GM13976 (cell line): ENCODE results near the gene RNF126.
"Not testable (repeated sequence)": the region's sequence is repeated elsewhere in the genome, so short reads cannot be mapped to it uniquely, and the experiment has no call there.

ENCODE experiments used
- DNase-seq: peaks from one replicate; pipeline ENCODE4 v3.0.0; 2012; ENCODE audit warnings: low spot score
- CTCF ChIP-seq: IDR thresholded peaks from 2 replicates; pipeline ENCODE4 v1.5.1; 2012; ENCODE audit warnings: borderline replicate concordance, mild to moderate bottlenecking; ENCODE audit not compliant: insufficient read depth; ENCODE audit errors: extremely low read depth, missing control alignments, control extremely low read depth
- in situ Hi-C: fragments of 300-500 bp; cut with MboI; formaldehyde crosslinking; loops from one replicate; pipeline ENCODE4 v1.12.0; 2022; ENCODE audit warnings: low sequenced_read_pairs, mixed read lengths, inconsistent platforms; ENCODE audit not compliant: unreplicated experiment

RNF126 gene

GRCh38 chr19:604355-604754 is 58.7 kb downstream of the RNF126 start:
- peak; percentile 72 for DNase-seq
- TF ChIP-seq CTCF: no peak
- in situ Hi-C loops: no loop called here

- in situ Hi-C loops, DNase-seq: not testable (repeated sequence)
Observed at GRCh38 chr19:603779-604178, 59.2 kb downstream of the RNF126 start.

- in situ Hi-C loops: not testable (repeated sequence)
Observed at GRCh38 chr19:603302-603639, 59.7 kb downstream of the RNF126 start.

GRCh38 chr19:602391-603301 is 60.4 kb downstream of the RNF126 start:
- no peak for DNase-seq
- TF ChIP-seq CTCF: no peak
- in situ Hi-C loops: no loop called here

More at GRCh38 chr19:603302-603639, 59.7 kb downstream of the RNF126 start:
- not testable (repeated sequence) for DNase-seq

- in situ Hi-C loops: no loop called here
- no peak for TF ChIP-seq CTCF
- no peak for DNase-seq
Observed at GRCh38 chr19:601790-602189, 61.2 kb downstream of the RNF126 start.

GRCh38 chr19:601310-601709 is 61.7 kb downstream of the RNF126 start:
- no peak for DNase-seq
- no peak for TF ChIP-seq CTCF
- in situ Hi-C loops: no loop called here
